Astrocyte (in vitro differentiated cells and primary cell): ENCODE data around the gene USP9X. TPM values are rescaled to one million over a fixed set of nuclear protein-coding genes. Genes with fewer than 3 reads are reported as not detected.
A peak's percentile ranks its signal among the peaks of the same experiment; 100 is the strongest.

Experiments
- DNase-seq: peaks from one replicate; pipeline ENCODE4 v3.0.0-alpha.2; 2010; ENCODE audit warnings: low read depth
- FAIRE-seq: peaks from 2 replicates; lab custom pipeline; 2011; peaks lifted over from hg19 to GRCh38; lab: Jason Lieb, UNC
- H2AFZ ChIP-seq: 2 replicates; pipeline ENCODE4 v1.6.0; 2012; ENCODE audit warnings: low read depth, low read length, inconsistent platforms
- H3K27ac ChIP-seq: 2 replicates; pipeline ENCODE4 v1.5.1; 2011; ENCODE audit warnings: low read depth, low read length, inconsistent platforms
- H3K27me3 ChIP-seq: 2 replicates; pipeline ENCODE4 v1.6.0; 2011; ENCODE audit warnings: low read length, inconsistent platforms; ENCODE audit not compliant: insufficient read depth
- H3K36me3 ChIP-seq: 2 replicates; pipeline ENCODE4 v1.5.1; 2011; ENCODE audit warnings: low read length, inconsistent platforms; ENCODE audit not compliant: insufficient read depth
- H3K4me1 ChIP-seq: 2 replicates; pipeline ENCODE4 v1.5.1; 2011; ENCODE audit warnings: low read length, inconsistent platforms; ENCODE audit not compliant: insufficient read depth
- H3K4me2 ChIP-seq: 2 replicates; pipeline ENCODE4 v1.6.0; 2012; ENCODE audit warnings: low read length, inconsistent platforms
- H3K4me3 ChIP-seq: 2 replicates; pipeline ENCODE4 v1.5.1; 2011; ENCODE audit warnings: low read depth, mild to moderate bottlenecking, low read length, inconsistent platforms; ENCODE audit not compliant: insufficient read depth
- H3K79me2 ChIP-seq: 2 replicates; pipeline ENCODE4 v1.6.0; 2012; ENCODE audit warnings: mild to moderate bottlenecking, low read length, inconsistent platforms; ENCODE audit not compliant: insufficient read depth
- H3K9ac ChIP-seq: 2 replicates; pipeline ENCODE4 v1.6.0; 2012; ENCODE audit warnings: mild to moderate bottlenecking, low read length, inconsistent platforms
- H3K9me3 ChIP-seq: 2 replicates; pipeline ENCODE4 v1.5.1; 2012; ENCODE audit warnings: low read depth, mild to moderate bottlenecking, low read length, inconsistent platforms; ENCODE audit not compliant: insufficient read depth
- H4K20me1 ChIP-seq: 2 replicates; pipeline ENCODE4 v1.6.0; 2012; ENCODE audit warnings: low read length, inconsistent platforms; ENCODE audit not compliant: insufficient read depth
- H3K27ac Mint-ChIP-seq: one replicate; pipeline ENCODE4 v1.8.0; 2021; ENCODE audit warnings: mild to moderate bottlenecking, mixed read lengths; ENCODE audit not compliant: unreplicated experiment
- H3K27me3 Mint-ChIP-seq: one replicate; pipeline ENCODE4 v1.8.0; 2021; ENCODE audit warnings: low read depth, mixed read lengths; ENCODE audit not compliant: unreplicated experiment
- H3K36me3 Mint-ChIP-seq: one replicate; pipeline ENCODE4 v1.8.0; 2021; ENCODE audit warnings: low read depth, mixed read lengths; ENCODE audit not compliant: unreplicated experiment
- H3K4me1 Mint-ChIP-seq: one replicate; pipeline ENCODE4 v1.8.0; 2021; ENCODE audit warnings: low read depth, mixed read lengths; ENCODE audit not compliant: unreplicated experiment
- H3K4me3 Mint-ChIP-seq: one replicate; pipeline ENCODE4 v1.8.0; 2021; ENCODE audit warnings: mild to moderate bottlenecking, moderate library complexity, mixed read lengths; ENCODE audit not compliant: unreplicated experiment
- H3K9me3 Mint-ChIP-seq: one replicate; pipeline ENCODE4 v1.8.0; 2021; ENCODE audit warnings: mild to moderate bottlenecking, mixed read lengths; ENCODE audit not compliant: unreplicated experiment
- EZH2 ChIP-seq: IDR thresholded peaks from 2 replicates; pipeline ENCODE4 v1.6.1; 2012; ENCODE audit warnings: mild to moderate bottlenecking, low read length, inconsistent platforms; ENCODE audit not compliant: insufficient read depth
- total RNA-seq: library from RNA; stranded (reverse); gene quantifications from 2 replicates; pipeline ENCODE4 v1.2.1, GENCODE V29; 2021
- TF ChIP-seq, protein P1 (sequence below): IDR thresholded peaks from 2 replicates; pipeline ENCODE4 v1.5.1; 2011; ENCODE audit warnings: low read depth, mild to moderate bottlenecking, inconsistent platforms, low read length, moderate library complexity; ENCODE audit not compliant: insufficient read depth

USP9X gene
- total RNA-seq, 1 donor from 2014 or later = 112 TPM

DNA sequence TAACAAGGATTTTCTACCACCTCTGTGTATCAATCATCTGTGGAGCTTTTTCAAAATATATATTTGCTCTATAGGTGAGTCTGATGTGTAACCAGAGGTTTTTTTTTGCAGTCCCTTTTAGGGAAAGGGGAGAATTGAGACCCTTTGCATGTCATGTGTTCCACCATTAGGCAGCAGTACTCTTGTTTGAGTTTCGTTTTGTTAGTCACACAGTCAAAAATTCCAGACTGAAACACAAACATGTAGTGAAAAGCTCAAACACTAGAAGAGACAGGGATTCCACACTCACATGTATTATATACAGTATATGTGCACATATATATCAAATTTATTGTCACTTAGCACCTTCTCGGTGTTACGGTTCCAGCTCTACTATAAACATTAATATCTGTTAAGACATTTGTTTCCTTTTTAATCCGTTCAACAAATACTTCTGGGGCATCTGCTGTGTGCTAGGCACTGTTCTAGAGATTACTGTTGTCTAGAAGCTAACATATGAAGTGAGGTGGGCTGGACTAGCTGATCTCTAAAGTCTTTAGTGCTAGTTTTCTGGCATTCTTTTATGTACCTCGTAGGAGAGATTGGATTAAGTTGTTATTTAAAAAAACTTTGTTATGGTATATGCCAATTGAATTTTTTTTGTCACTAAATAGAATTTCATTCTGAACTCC lies 5.5 kb downstream of the USP9X start:
- Mint-ChIP-seq H3K27ac (peak overlapping the region; percentile 69), H3K36me3 (no peaks in the 10 kb centered on the region), H3K4me3 (peak overlapping the region; percentile 76), H3K4me1 (peaks cover 21% of the 10 kb centered on the region), H3K9me3 (no peaks in the 10 kb centered on the region), H3K27me3 (no peaks in the 10 kb centered on the region)
- TF ChIP-seq, protein P1, sequence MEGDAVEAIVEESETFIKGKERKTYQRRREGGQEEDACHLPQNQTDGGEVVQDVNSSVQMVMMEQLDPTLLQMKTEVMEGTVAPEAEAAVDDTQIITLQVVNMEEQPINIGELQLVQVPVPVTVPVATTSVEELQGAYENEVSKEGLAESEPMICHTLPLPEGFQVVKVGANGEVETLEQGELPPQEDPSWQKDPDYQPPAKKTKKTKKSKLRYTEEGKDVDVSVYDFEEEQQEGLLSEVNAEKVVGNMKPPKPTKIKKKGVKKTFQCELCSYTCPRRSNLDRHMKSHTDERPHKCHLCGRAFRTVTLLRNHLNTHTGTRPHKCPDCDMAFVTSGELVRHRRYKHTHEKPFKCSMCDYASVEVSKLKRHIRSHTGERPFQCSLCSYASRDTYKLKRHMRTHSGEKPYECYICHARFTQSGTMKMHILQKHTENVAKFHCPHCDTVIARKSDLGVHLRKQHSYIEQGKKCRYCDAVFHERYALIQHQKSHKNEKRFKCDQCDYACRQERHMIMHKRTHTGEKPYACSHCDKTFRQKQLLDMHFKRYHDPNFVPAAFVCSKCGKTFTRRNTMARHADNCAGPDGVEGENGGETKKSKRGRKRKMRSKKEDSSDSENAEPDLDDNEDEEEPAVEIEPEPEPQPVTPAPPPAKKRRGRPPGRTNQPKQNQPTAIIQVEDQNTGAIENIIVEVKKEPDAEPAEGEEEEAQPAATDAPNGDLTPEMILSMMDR = no peak
- no peak for TF ChIP-seq EZH2
- peak; percentile 65 for FAIRE-seq
- peaks cover 100% of the 10 kb centered on the region for H3K79me2 ChIP-seq
- DNase-seq = no peak
- H3K4me2 ChIP-seq = peak overlapping the region; percentile 69
- no peak overlapping the region for H3K4me3 ChIP-seq
- H3K27ac ChIP-seq = peak overlapping the region; percentile 1
- H3K4me1 ChIP-seq = peaks cover 9% of the 10 kb centered on the region
- no peak overlapping the region for H2AFZ ChIP-seq
- H3K9me3 ChIP-seq = no peaks in the 10 kb centered on the region
- no peaks in the 10 kb centered on the region for H3K27me3 ChIP-seq
- H3K9ac ChIP-seq = no peak overlapping the region
- peaks cover 92% of the 10 kb centered on the region for H4K20me1 ChIP-seq
- H3K36me3 ChIP-seq = no peaks in the 10 kb centered on the region

DNA sequence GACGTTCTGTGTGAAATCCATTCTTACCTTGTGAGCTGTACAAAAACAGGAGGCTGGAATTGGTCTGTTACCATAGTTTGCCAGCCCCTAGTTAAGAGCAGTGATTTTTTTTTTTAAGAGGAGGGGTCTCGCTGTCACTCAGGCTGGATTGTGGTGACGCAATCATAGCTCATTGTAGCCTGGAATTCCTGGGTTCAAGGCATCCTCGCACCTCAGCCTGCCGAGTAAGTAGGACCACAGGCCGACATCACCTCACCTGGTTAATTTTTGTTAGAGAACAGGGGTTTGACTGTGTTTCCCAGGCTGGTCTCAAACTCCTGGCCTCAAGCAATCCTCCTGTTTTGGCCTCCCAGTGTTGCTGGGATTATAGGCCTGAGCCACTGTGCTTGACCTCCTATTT lies 7.5 kb downstream of the USP9X start:
- no peaks in the 10 kb centered on the region for H3K27me3 Mint-ChIP-seq
- no peak overlapping the region for H3K4me3 Mint-ChIP-seq
- no peak for FAIRE-seq
- H3K27ac Mint-ChIP-seq = no peak overlapping the region
- H3K36me3 Mint-ChIP-seq = no peaks in the 10 kb centered on the region
- peaks cover 35% of the 10 kb centered on the region for H3K4me1 Mint-ChIP-seq
- H3K36me3 ChIP-seq = no peaks in the 10 kb centered on the region
- H3K4me1 ChIP-seq = peaks cover 9% of the 10 kb centered on the region
- no peak overlapping the region for H3K4me3 ChIP-seq
- H4K20me1 ChIP-seq = peaks cover 98% of the 10 kb centered on the region
- no peak overlapping the region for H3K27ac ChIP-seq
- no peaks in the 10 kb centered on the region for H3K9me3 ChIP-seq
- TF ChIP-seq, protein P1 = no peak
- TF ChIP-seq EZH2 = no peak
- no peaks in the 10 kb centered on the region for H3K9me3 Mint-ChIP-seq
- H3K27me3 ChIP-seq = no peaks in the 10 kb centered on the region
- no peak overlapping the region for H3K9ac ChIP-seq
- DNase-seq = no peak
- H2AFZ ChIP-seq = no peak overlapping the region
- peaks cover 100% of the 10 kb centered on the region for H3K79me2 ChIP-seq
- H3K4me2 ChIP-seq = no peak overlapping the region

DNA sequence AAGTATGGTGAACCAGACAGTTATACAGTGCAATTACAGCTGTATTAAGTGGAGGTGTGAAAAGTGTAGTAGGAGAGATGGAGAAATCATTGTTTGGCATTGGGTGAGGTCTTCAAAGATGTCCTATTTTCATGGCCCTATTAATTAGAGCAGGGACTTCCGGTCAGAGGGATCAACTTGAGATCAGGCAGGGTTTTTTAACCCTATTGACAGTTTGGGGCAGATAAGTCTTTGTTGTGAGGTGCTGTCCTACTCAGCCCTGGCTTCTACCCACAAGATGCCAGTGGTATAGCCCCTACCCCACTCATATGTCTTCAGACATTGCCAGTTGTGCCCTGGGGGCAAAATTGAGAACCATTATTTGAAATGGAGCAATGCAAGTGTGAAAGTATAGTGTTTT lies 9.9 kb downstream of the USP9X start:
- Histone ChIP-seq H3K4me1 (no peaks in the 10 kb centered on the region), H3K27me3 (no peaks in the 10 kb centered on the region), H3K4me3 (no peak overlapping the region), H3K9ac (no peak overlapping the region), H3K36me3 (no peaks in the 10 kb centered on the region), H3K79me2 (peaks cover 100% of the 10 kb centered on the region), H3K9me3 (no peaks in the 10 kb centered on the region), H3K27ac (no peak overlapping the region), H4K20me1 (peaks cover 95% of the 10 kb centered on the region), H3K4me2 (no peak overlapping the region), H2AFZ (no peak overlapping the region)
- no peaks in the 10 kb centered on the region for H3K36me3 Mint-ChIP-seq
- no peak overlapping the region for H3K4me3 Mint-ChIP-seq
- TF ChIP-seq EZH2 = no peak
- TF ChIP-seq, protein P1 = no peak
- H3K9me3 Mint-ChIP-seq = no peaks in the 10 kb centered on the region
- H3K27me3 Mint-ChIP-seq = no peaks in the 10 kb centered on the region
- peaks cover 34% of the 10 kb centered on the region for H3K4me1 Mint-ChIP-seq
- no peak for DNase-seq
- FAIRE-seq = peak; percentile 13
- H3K27ac Mint-ChIP-seq = peak overlapping the region; percentile 38
